ENCODE results near the gene GPC3.
A peak's percentile ranks its signal among the peaks of the same experiment; 100 is the strongest.

GPC3 gene

GRCh38 chrX:133513123-133513522 lies 472.3 kb downstream of the GPC3 start:
- peak; percentile 55 for DNase-seq (ENCODE audit: low read depth)

DNA sequence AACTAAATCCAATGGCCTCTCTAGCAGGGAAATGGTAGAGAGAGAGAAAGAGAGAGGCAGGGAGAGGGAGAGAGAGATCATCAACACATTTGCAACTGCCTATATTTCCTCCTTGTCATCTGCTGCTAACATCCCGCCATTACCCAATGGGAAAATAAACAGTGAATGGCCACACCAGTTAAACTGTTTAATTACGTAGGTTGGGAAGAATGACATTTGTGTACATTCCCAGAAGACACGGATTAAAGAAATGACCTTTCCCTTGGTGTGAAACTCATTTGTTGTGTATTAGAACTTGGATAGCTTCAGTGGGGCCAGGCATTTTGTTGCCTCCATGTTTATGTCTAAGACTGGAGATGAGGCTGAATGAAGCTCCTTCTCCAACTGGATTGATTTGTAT lies 474.4 kb downstream of the GPC3 start:
- no peak for DNase-seq (ENCODE audit: low read depth)

DNA sequence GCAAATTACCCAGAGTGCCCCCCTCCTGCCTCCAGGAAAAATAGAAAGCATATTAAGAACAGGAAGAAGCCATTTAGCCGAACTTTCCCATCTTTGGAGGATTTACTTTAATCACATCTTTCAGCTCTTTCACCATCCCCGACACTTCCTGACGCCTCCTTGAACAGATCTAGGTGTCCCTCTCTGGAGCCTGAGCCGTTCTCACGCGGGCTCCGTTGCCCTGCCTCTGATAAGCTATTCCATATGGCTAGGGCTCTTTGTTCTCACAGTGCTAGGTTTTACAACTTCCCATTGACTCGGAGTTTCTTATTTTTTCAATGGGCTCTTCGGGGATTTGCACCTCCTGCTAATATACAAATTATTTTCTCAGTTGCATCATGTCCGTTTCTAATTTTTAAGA lies 488.0 kb downstream of the GPC3 start:
- no peak for DNase-seq (ENCODE audit: low read depth)

DNA sequence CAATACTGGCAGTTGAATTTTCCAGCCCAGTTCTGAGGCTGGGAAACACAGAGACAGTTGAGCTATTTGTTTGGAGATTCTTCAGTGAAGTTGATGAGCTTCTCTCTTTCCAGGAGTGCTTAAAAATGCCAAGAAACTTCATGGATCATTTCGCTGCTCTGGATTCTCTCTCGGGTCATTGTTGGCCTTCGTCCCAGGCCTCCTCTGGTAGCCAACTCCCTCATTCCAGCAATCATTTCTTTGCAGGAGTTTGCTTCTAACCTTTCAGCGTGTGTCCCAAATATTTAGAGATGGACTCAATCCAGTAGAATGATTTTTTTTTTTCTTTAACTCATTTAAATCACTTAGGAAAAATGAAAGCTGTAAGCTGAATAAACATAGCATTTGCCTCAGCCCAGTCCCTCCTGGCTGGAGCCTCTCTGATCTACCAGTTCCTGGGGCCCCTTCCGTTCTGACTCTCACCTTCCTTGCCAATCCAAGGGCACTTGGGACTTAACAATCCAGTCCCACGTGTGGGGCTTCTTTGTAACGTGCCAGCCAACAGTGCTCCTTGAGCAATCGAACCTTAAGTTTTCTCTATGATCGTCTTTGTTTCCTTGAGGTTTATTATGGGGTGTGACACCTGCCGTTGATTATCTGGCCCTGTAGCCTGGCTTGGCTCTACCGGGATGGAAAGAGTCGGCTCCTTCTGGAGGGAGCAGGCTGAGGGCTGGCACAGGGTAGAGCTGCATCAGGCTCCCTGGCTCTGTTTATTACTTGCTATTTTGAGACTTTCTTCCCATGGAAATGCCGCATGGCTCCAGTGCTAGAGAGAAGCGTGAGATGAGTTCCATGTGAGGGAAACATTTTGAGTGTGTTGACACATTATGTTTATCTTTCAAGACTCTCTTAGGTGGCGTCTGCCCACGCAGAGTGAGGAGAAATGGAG lies 489.7 kb downstream of the GPC3 start:
- DNase-seq (ENCODE audit: low read depth) = peak; percentile 91

GRCh38 chrX:133493366-133493765 lies 492.0 kb downstream of the GPC3 start:
- peak; percentile 60 for DNase-seq (ENCODE audit: low read depth)

DNA sequence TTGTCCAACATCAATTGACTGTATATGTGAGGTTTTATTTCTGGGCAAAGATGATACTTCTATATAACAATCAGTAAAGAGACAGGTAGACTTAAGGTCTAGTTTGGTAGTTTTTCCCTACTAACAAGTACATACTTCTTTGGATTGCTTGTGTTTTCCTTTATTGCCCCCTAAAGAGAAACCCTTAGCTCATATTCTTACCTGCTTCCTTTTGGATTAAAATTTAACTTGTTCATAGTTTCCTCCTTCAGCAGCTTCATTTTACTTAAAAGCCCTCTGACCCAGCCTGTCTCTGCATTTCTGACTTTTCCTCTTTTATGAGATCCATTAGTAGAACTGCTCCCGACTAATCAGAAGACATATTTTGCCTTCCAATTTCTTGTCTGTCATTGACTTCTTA lies 494.4 kb downstream of the GPC3 start:
- no peak for DNase-seq (ENCODE audit: low read depth)
